HG02840 (cell line): Measurements from ENCODE around the gene RILPL1.
"Not testable (repeated sequence)": the region's sequence is repeated elsewhere in the genome, so short reads cannot be mapped to it uniquely, and the experiment has no call there.

ENCODE experiments used
- ATAC-seq: cut with Tn5 transposase; IDR thresholded peaks from one replicate; pipeline ENCODE4 v1.9.1; 2021; ENCODE audit warnings: mild to moderate bottlenecking, moderate library complexity, moderate number of reproducible peaks; ENCODE audit not compliant: unreplicated experiment, low FRiP score

Gene RILPL1

GRCh38 chr12:123531091-123531490, 2.4 kb downstream of the RILPL1 start:
- no peak for ATAC-seq

GRCh38 chr12:123530668-123531067, 2.9 kb downstream of the RILPL1 start:
- ATAC-seq = no peak

GRCh38 chr12:123529686-123530085, 3.8 kb downstream of the RILPL1 start:
- ATAC-seq = no peak

GRCh38 chr12:123528858-123529257, 4.7 kb downstream of the RILPL1 start:
- ATAC-seq = no peak

- no peak for ATAC-seq
These were observed 6.9 kb downstream of the RILPL1 start for GRCh38 chr12:123526542-123527080.

GRCh38 chr12:123524378-123524777, 9.1 kb downstream of the RILPL1 start:
- ATAC-seq = no peak

GRCh38 chr12:123523518-123523917, 10.0 kb downstream of the RILPL1 start:
- no peak for ATAC-seq

GRCh38 chr12:123522164-123522563, 11.4 kb downstream of the RILPL1 start:
- no peak for ATAC-seq

- no peak for ATAC-seq
These were observed 12.7 kb downstream of the RILPL1 start for GRCh38 chr12:123520567-123521474.

- no peak for ATAC-seq
These were observed 14.1 kb downstream of the RILPL1 start for GRCh38 chr12:123519141-123520001.

- no peak for ATAC-seq
These were observed 17.2 kb downstream of the RILPL1 start for GRCh38 chr12:123516216-123516780.

GRCh38 chr12:123514582-123515221, 18.8 kb downstream of the RILPL1 start:
- not testable (repeated sequence) for ATAC-seq

GRCh38 chr12:123513805-123514204, 19.7 kb downstream of the RILPL1 start:
- no peak for ATAC-seq

GRCh38 chr12:123512838-123513665, 20.5 kb downstream of the RILPL1 start:
- ATAC-seq = no peak

GRCh38 chr12:123506843-123507236, 26.7 kb downstream of the RILPL1 start:
- ATAC-seq = no peak

- ATAC-seq = no peak
These were observed 27.3 kb downstream of the RILPL1 start for GRCh38 chr12:123506059-123506842.

- no peak for ATAC-seq
These were observed 31.3 kb downstream of the RILPL1 start for GRCh38 chr12:123502163-123502704.

- ATAC-seq = no peak
These were observed 34.2 kb downstream of the RILPL1 start for GRCh38 chr12:123499332-123499731.
